GM21529 (cell line): ENCODE measurements around the gene NOTCH1.

Experiments used
- ATAC-seq: cut with Tn5 transposase; IDR thresholded peaks from one replicate; pipeline ENCODE4 v1.9.1; 2021; ENCODE audit not compliant: unreplicated experiment

The NOTCH1 gene

DNA sequence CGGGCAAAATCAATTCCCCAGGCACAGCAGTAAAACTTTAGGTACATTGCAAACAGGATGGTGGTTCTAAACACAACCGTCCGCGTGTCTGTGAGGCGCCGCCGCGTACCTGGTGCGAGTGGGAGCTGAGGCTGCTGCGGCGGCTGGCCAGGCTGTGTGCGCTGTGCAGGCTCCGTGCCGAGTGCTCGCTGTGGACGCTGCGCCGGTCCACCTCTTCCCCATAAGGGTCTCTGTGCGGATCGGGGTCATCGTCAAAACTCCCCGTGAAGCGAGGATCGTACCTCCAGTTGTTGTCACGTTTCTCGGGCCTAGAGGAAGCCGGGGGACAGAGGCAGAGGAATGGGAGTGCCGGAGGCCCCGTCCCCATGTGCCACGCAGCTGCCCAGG, 79.7 kb downstream of the NOTCH1 start:
- no peak for ATAC-seq

DNA sequence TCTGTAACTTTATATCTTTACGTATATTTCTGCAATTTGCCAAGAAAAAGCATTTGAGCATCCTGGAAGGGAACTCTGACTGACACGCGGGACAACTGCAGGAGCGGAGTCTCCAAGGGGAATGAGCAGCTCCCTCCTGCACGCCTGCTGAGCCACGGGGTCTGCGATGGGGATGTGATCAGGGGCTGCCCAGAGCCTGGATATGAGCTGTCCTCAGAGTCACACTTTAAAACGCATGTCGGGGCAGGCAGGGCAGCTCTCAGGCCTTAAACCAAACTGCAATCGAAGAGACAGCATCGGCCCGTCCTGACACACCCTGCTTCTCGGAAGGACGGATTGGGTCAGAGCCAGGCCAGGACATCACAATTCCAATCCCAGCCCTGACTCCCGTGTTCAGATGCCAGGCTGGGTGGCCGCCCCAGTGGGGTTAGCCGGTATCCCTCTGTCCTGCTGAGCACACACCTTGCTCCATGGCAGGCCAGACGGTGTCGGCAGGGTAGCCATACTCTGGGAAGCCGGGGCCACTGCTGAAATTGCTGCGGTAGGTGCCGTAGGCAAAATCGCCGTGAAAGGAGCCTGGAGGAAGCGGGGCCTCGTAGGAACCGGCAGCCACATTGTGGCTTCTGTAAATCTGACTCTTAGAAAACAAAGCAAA, 80.2 kb downstream of the NOTCH1 start:
- no peak for ATAC-seq

DNA sequence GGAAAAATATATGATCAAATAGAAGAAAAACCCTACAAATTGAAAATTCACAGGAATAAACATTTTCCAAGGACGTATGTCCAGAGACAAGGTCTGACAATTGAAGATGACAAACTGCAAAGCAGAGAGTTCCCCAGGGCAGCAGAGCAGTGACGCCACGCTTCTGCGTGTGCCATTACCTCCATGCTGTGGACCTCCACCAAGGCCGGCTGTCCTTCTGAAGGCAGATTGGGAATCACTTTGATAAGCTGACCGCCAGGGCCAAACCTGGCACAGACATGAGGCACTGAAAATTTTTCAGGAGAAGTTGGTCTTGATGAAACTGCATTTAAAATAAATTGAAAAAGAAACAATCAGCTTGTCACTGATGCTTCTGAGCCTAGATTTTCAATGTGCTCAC, 81.6 kb downstream of the NOTCH1 start:
- ATAC-seq: no peak

- ATAC-seq: no peak
Observed at GRCh38 chr9:136463578-136463977, 82.3 kb downstream of the NOTCH1 start.

DNA sequence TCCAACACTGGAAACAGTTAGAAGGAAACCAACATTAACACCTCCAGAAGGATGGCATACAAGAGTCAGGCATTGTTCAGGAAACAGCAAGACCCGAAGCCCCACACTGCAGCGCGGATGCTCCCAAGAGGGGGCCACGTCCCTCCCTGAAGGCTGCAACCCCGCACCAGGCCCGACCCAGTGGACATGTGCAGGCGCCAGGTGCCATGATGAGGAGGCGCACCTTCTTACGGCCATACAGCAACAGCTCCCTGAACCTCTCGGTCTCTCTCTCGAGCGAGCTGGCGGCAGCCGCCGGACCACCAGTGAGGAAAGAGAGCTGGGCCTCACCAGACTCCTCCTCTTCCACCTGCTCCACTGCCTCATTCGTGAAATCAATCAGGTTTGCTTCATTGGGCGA, 83.2 kb downstream of the NOTCH1 start:
- no peak for ATAC-seq

GRCh38 chr9:136460772-136461325, 85.0 kb downstream of the NOTCH1 start:
- ATAC-seq: no peak

DNA sequence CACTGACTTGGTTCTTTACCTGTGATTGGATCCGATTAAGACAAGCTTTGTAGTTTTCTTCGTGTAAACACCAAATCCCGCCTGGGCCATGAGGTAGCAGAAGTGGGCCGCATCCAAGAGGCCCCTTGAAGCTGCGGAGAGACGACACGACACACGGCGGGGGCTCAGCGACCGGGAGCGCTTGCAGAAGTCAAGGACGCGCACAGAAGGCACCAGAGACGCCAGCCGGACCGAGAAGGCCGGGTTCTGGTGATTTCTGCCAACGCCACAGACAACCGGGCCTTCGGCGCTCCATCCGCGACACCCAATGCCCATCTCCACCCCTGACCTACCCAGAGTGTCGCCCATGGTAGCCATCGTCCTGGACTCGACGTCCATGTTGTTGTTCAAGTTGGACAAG, 86.4 kb downstream of the NOTCH1 start:
- no peak for ATAC-seq

GRCh38 chr9:136457326-136457725, 88.5 kb downstream of the NOTCH1 start:
- no peak for ATAC-seq

DNA sequence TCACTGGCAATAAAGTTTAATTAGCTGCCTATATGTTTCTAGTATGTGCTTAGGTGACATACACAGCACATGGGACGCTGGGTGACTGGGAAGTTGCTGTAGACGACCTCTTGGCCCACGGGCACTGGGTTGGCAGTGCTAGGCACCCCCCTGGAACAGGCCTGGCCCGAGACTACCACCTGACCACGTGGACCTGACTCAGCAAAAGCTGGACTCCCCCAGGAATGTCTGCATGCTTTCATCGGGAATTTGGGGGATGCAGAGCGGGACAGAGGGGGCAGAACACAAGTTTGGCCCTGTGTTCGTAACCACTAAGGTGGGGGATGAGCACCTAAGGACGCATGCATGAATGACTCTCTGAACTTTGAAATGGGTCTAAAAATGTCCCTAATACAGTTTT, 89.6 kb downstream of the NOTCH1 start:
- ATAC-seq: no peak

- no peak for ATAC-seq
Observed at GRCh38 chr9:136455043-136456002, 90.5 kb downstream of the NOTCH1 start.

GRCh38 chr9:136454026-136454796, 91.6 kb downstream of the NOTCH1 start:
- ATAC-seq: no peak

DNA sequence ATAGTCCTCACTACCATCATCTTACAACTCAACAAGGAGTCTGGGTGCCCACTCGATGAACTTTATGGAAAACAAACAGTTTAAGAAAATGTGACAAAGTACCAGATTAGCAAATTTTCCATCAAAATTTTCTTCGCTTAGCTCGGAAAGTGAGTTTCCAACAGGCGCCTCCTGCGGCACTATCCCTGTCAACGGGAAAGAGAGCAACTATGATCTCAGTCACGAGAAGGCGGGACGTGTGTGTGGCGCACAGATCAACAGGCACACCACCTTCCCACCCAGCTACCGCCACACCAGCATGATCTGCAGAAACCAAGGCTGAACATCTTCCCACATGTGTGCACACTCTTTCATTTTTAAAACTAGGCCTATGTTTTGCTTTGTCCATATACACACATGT, 92.5 kb downstream of the NOTCH1 start:
- ATAC-seq: no peak

GRCh38 chr9:136451221-136451877, 94.5 kb downstream of the NOTCH1 start:
- ATAC-seq: no peak

DNA sequence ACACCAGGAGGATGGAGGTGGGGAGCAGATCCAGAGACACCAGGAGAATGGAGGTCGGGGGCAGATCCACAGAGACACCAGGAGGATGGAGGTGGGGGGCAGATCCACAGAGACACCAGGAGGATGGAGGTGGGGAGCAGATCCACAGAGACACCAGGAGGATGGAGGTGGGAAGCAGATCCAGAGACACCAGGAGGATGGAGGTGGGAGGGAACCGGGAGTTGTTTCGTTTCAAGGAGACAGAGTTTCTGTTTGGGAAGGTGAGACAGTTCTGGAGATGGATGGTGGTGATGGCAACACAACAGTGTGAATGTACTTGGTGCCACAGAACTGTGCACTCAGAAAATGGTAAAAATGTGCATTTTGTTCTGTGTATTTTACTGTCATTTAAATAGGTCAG, 97.2 kb downstream of the NOTCH1 start:
- ATAC-seq: no peak

DNA sequence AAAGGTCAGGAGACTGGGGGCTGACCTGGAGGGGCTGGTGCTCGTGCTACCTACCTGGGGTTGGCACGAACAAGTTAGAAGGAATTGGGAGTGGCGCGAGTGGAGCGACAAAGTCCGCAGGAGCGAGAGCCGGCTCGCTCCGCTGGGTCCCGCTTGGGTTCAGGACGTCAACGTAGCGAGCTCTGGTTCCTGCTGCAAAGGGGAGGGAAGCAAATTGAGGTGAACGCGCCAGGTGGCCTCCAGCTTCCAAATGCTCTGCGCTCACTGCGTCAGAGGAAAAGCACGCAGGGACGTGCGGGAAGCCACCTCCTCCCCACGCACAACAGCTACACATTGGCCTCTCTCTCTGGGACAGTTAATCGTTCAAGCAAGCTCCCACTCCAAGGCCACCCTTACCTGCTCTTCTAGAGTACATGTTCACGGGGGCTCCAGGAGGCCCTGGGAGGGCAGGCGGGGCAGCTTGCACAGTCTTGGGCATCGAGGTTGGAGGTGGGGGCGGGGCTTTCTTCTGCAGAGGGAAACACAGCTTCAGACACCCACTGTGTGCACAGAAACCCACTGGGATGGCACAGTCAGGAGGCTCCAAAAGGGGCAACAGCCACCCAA, 98.6 kb downstream of the NOTCH1 start:
- no peak for ATAC-seq

GRCh38 chr9:136445799-136446198, 100.0 kb downstream of the NOTCH1 start:
- ATAC-seq: no peak
